Inflammatory macrophage treated with lipopolysaccharide for 1 hour (primary cell): ENCODE results near the gene CYP27B1.

Experiments used
- DNase-seq, 2 donors: peaks; one replicate each; pipeline ENCODE4 v3.0.0-alpha.2; 2020 to 2022

CYP27B1 gene, protein sequence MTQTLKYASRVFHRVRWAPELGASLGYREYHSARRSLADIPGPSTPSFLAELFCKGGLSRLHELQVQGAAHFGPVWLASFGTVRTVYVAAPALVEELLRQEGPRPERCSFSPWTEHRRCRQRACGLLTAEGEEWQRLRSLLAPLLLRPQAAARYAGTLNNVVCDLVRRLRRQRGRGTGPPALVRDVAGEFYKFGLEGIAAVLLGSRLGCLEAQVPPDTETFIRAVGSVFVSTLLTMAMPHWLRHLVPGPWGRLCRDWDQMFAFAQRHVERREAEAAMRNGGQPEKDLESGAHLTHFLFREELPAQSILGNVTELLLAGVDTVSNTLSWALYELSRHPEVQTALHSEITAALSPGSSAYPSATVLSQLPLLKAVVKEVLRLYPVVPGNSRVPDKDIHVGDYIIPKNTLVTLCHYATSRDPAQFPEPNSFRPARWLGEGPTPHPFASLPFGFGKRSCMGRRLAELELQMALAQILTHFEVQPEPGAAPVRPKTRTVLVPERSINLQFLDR

DNA sequence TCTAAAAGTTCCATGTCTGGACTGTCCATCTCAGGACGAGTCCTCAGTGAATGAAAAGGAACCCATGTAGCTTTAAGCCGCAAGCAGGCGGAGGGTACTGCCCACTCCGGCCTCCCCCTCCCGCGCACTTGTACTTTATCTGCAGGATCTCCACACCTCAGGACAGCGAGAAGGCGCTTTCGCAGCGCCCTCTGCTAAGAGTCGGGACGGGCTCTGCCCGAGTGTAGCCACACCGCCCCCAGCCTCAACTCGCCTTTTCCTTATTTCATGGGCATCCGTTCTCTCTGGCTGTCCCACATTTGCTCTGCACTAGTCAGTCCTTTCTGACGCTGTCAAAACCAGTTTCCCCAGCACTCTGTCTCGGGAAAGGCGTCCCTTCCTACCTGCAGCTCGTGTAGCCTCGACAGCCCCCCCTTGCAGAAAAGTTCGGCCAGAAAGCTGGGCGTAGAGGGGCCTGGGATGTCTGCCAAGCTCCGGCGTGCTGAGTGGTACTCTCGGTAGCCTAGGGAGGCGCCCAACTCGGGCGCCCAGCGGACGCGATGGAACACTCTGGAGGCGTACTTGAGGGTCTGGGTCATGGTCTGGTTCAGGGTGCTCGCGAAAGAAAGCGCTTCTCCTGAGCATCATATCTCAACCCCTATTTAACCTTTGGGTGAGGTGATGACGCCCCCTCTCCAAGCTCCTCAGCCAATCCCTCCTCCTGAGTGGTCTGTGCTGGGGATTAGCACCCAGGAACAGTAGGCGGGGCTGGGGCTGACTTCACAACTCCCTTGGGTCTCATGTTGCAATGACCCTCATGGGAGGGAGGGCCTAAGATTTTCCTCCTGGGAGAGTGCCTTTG is at the start of gene CYP27B1:
TSS of gene CYP27B1 (minus strand) at position 615 of the 841 bp plus-strand sequence. CDS start at position 578, 37 bp downstream.
- DNase-seq, result peak in 1 of 2 donors; percentile 80

DNA sequence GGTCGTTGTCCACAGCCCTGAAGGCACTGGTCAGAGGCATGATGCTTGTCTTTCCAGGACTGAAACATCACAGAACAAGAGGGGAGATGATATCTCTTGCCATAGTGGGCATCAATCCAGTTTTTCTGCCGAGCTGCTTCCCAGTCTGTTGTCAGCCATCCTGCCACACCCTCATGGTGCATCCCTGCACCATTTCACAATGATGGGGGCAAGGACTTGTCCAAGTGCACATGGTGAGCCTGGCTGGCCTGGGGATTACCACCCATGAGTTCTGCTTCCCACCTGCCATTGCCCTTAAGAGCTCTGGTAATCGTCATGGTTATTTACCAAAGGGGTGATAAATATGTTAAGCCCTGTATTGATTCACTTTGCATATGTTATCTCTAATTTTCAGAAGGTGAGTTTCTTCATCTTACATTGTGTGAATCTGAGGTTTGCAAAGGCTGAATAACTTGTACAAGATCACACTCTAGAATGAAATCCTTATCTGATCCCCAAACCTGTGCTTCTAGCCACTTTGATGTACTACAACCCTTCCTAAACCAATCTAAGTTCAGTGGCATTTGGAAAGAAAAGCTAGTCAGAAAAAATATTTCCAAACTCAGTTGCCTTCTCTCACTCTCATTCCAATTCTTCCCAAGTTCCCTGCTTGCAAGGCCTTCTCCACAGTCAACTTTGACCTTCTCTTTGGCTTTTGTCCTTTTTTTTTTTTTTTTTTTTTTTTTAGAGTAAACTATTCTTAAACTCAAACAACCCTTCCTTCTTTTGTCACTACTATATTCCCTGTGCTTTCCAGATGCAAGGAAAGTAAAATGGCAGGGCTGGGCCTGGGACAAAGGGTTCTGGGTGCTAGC is 49.4 kb upstream of the CYP27B1 start:
- DNase-seq, result no peak

DNA sequence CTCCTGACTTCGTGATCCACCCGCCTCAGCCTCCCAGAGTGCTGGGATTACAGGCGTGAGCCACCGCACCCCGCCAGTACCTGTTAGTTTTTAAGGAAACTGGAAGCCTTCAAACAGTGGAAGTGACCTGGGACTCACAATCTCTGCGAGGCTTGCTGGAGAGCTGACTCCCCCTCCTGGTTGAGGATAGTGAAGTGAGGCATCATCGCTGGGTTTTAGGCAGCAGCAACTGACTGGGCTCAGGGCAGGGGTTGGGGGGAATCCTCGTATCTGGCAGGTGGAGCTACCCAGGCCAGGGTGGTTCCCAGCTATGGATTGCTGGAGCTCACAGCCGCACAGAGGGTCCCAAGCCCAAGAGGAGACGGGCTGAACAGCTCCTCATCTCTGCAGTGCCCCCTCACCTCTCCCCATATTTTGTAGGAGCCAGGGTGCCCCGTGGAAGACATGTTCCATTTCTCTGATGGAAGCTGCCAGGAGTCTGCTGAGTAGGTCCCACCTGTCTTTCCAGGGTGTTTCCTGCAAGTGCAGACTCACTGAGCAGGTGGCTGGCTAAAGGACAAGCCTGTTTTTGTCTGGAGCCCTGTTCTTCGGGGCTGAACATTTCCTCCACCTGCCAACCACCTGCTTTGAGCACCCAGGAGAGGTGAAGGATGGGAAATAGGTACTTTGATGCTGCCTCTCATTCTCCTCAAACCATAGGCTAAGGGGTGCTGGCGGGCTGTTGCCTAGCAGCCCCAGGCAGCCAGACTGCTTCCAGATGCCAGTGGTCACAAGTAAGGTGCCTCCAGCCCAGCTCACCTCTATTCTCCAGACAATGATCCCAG is 48.5 kb upstream of the CYP27B1 start:
- DNase-seq, result no peak

DNA sequence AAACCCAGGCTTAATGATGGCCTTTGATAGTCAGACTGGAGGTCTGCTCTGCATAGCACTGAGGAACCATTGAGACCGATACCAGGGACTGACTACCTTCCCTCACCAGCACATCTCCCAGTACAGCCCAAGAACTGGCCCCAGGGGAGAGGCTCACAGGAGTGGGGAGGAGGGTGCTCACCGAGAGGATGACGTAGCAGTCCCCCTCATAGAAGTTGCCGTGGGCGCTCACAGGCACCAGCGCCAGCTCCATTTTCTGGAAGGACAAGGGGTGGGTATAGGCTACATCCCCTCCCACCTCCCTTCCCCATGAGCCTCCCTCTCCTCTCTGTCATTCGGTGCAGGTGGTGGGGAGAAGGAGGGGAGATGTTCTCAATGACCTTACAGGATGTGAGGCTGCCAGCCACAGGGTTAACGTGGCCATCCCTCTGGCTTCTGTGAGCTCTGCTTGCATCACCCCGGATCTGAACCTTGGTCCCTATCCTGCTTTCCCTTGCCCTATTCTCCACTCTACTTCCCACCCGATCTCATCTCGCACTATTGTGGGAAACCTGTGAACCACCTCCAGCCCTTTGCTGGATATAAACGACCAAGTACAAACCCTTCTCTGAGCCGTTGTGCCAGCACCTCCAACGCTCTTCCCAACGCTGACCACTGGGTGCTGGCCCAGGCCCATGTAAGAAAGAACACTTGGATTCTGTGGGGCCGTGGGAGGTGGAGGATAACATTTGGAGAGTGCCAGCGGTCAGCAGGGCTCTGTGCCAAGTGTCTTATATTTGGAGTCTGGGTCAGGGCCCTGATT is 47.3 kb upstream of the CYP27B1 start:
- no peak for DNase-seq

DNA sequence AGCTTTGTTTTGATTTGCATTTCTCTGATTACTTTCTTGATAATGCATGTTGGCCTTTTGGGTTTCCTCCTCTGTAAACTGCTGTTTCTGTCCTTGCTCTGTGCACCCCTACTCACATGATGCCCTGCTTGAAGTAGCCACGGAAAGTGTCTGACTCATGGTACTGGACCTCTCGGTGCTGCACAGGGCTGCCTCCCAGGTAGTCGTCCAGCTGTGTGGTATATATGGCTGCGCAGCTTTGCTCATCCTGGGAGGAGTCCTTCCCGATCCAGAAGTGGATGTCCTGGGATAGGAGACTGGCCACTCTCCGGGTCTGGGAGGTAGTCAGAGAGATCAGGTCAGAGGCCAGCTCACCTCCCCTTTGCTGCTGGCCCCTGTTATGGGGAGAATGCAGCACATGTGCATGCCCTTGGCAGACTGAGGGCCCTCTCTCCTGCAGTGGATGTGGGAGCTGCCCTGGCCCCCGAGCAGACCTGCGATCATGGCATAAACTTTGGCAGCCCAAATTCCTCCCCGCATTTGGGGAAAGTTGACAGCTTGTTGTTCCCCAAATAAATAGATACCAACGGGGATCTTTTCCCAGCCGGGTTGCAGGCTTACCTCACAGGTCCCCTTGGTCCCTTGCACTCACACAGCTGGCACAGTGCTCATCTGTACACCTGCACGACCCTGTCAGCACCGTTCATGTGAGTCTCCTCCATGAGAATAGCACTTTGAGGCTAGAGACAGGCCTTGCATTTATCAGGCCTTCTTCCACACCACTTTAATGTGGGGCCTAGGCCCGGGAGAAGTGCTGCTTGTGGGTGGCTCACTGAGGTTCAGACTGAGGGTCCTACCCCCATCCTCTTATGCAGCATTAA is 46.5 kb upstream of the CYP27B1 start:
- DNase-seq, result no peak

DNA sequence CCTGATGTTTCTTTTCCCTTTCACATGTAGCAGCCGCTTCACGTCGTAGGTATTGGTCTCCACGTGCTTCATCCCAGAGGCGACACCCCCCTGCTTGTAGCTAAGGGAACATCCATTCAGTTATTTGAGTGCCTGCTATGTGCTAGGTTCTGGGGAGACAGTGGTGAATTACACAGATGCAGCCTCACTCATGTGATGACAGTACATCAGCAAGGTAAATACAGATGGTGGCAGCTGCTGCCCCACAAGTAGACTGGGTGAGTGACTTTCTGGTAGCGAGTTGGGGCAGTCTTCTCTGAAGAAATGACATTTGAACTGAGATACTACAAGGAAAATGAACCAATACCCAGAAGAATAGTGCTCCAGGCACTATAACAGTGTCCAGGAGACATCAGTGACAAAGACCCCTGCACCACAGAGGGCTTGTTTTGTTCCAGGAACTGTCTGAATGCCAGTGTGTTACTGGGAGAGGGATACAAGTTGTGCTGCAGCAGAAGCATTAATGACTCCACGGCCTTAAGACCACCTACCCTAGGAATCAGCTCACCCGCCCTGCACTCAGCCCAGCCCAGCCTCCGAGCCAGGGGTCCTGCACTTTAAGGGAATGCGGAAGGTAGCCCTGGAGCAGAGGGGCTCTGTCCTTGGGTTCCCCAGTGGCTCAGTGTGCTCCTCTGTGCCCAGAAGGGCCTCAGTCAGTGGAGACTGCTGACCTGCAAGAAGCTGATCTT is 44.3 kb upstream of the CYP27B1 start:
- DNase-seq, result no peak

DNA sequence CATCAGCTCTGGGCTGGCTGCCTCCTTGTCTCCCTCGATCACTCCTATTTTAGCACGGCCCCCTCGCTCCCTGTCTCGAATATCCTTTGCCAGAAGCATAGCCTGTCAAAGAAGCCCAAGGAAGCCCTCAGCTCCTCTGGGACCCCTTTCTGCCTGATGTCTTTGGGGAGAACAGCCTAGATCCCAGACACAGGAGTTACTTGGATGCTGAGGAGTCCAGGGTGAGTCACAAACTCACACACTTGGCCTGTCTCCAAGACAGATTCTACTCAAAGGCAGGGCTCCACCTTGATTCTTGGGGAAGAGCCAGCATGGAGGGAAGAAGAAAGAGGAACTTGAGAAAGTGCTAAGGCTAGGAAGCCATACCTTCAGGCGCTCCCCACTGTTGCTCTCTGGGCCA is 43.6 kb upstream of the CYP27B1 start:
- DNase-seq, result no peak

DNA sequence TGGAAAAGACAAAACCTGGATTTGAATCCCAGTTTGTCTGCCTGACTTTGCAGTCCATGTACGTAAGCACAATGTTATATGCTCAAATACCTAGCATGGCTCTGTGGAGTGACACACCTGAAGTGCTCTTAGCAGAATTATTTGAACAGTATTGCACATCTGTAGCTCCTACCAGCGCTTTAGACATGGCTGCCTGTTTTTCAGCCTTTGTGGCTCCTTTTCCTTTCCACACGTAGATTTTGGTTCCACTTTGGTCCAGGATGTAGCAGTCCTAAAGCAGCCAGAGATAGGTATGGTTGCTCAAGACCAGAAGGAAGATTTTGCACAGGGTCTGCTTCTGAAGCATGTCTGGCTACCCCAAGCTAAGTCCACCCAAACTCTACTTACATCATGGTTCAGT is 42.5 kb upstream of the CYP27B1 start:
- no peak for DNase-seq

DNA sequence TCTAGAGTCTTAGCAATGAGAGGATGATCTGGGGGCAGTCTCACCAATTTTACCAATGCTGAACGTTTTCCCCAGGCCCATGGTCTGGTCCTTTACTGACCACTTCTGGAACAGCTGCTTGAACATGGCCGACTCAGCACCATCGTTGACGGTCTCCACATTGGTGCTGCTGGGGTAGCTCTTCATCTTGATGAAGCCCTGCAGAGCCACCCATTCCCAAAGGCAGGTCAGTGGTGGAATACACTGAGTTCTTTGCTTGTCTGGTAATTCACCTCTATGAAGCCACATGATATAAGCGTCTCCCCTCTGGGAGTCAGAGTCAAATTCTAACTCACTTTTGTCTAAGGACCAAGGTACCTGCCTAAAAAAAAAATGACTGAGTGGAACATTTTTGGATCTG is 41.5 kb upstream of the CYP27B1 start:
- no peak for DNase-seq

DNA sequence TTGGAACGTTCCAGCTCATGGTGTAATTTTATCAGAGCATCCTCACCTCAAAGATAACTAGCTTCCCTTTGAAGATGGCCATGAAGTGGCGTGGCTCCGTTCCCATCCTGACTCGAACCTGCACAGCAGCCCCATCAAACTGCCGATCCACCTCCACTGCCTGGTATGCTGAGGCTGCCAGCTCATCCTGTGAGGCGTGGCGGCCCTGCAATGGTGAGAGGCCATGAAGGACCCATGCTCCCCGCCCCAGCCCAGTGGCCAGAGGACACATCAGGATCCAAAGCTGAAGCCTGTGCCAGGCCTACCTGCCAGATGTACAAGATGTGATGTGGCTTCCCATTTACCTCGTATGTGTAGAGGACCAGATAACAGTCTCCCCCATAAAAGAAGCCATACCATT is 40.4 kb upstream of the CYP27B1 start:
- DNase-seq, result no peak

DNA sequence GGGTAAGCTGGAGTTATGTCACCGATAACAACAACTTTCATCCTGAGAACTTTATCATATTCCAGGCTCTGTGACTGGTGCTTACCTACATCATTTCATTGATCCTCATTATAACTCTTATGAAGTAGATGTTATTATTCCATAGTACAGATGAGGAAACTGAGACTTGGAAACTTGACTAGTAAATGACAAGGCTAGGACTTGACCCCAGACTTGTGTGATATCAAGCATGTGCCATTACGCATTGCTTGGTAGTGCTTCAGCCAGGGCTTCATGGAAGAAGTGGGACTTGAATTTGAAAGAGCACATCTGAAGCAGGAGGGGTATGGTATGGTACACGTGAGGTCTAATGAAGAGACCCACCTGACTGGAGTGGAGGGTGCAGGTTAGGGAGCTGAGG is 39.8 kb upstream of the CYP27B1 start:
- no peak for DNase-seq

DNA sequence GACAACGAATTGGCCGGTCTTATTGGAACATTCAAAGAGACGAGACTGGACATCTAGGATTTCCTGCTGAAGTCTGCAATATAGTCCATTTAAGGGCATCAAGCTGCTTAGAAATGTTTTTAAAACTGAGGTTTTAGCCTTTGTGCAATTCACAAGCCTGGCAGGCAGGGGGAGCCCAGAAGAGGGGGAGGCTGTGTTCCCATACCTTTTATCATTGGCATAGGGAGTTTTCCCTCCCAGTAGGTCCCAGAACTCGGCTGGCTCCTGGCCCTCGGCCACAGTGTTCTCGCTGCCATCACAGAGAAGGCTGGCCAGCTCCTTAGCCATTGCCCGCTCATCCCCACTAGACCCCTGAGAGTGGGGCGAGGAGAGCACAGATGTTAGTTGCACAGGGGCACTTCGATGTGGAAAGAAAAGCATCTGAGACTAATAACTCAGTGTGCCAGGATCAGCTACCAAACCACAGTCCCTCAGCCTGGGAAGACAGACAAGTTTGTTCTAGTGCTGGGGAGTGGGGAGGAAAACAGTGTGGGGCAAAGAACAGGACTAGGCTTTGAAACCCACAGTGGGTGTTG is 36.5 kb upstream of the CYP27B1 start:
- peak in 1 of 2 donors; percentile 54 for DNase-seq

DNA sequence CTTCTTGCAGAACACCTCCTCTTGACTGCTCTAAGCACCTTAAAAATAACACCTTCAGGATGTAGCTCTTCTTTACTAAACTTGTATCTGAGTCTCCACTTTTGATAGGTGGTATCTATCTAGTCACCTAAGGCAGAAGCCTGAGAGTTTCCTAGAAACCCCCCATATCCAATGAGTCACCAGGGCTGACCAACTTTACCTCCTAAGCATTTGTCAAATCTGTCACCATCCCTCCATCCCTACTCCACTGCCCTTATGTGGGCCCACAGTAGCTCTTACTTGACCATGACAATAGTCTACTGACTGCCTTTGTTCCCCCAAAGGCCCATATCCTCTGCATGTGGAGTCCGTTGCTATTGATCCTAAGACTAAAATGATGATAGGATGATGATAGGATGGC is 35.7 kb upstream of the CYP27B1 start:
- no peak for DNase-seq

DNA sequence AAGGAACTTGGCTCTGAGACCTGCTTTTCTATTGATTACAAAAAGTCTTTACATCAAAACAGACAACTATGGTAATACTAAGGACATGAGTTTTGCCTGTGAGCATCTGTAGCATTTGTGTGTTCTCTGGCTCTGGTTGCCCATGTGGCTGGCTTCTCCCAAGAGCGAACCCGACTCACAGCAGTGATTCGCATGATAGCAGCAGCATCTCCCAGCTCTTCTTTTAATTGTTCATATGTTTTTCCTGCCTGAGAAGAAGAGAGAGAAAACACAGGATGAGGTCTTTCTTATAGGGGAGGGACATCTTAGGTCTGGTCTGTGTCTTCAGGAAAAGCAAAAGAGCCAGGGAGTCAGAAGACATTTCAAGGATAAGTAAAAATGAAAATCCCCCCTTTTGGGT is 34.1 kb upstream of the CYP27B1 start:
- no peak for DNase-seq

DNA sequence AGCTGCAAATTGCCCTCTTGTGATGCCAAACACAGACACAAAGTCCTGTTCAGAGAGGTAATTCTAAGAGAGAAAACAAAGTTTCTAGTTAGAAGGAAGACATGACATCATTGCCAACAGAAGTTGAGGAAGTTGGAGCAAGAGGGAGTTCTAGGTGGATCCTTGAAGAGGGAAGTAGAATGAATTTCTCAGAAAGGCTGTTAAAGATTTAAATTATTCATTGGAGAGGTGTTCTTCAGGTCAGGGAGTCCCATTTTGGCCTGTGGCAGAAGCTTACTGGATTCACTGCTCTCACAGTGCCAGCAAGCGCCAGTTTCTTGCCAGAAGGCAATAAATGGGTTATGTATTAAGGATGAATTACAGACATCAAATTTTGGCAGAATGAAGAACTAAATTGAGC is 31.1 kb upstream of the CYP27B1 start:
- peak; percentile 70 to 74 for DNase-seq

DNA sequence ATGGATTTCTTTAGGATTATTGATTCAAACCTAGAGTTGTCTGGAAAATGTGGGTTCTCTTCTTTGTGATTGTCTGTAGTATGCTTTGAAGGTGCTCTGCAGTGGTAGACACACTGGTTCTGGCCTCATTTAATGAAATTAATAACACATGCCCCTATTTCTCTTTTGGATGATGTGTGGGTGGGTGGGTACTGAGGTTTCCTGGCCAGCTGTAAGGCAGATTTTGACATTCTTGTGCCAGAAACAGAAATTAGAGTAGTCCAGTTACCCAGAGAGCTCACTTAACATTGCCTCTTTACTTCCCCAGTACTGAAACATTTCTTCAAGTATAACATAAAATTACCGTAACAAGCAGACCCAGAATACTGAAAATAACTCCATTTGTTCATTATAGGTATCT is 30.1 kb upstream of the CYP27B1 start:
- DNase-seq, result no peak

DNA sequence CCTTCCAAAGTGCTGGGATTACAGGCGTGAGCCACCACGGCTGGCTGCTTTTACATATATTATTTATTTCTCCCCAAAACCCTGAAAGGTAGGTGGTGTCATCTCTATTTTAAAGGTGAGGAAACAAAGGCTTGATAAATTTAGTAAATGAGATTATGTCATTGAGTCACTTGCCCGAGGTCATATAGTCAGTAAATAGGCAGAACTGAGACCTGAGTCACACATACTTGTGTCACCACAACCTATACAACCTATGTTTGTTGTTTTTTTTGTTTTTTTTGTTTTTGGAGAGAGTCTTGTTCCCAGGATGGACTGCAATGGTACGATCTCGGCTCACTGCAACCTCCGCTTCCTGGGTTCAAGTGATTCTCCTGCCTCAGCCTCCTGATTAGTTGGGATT is 28.5 kb upstream of the CYP27B1 start:
- peak in 1 of 2 donors; percentile 44 for DNase-seq

DNA sequence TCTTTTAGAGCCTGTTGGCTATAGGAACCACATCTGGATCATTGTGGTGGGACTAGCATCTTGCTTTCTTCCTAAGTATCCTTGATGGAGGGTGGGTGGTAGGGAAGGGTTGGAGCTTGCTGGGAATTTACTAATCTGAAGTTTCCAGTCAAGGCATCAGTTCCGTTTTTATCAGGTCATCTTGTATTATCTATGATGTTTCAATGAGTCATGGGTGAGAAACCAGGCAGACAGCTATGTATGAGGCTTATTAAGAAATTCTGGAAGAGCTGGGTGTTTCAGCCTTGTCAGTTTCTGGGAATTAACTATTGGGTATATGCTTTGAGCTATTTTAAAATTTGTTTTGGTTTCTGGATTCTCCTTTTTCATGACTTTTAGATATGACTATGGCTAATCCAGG is 27.0 kb upstream of the CYP27B1 start:
- DNase-seq, result peak; percentile 79 to 93

DNA sequence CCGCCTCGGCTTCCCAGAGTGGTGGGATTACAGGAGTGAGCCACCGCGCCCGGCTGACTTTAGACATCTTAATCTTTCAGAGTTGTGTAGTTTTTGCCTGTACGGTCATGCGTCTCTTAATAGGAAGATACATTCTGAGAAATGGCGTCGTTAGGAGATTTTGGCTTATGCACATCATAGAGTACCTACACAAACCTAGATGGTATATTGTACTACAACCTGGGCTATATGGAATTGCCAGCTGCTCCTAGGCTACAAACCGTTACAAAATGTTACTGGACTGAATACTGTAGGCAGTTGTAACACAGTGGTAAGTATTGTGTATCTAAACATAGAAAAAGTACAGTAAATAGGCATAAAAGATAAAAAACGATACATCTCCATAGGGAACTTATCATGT is 17.0 kb upstream of the CYP27B1 start:
- no peak for DNase-seq
